HL-60 (cell line): Measurements from ENCODE around the gene SLC38A9.

ENCODE experiments used
- DNase-seq, 2 experiments: peaks; one replicate each; pipeline ENCODE4 v3.0.0-alpha.2; 2010 to 2020; ENCODE audit warnings: low read depth in 1 of 2, low spot score in 1 of 2
- H3K27ac ChIP-seq: fragments of 250-450 bp; sonication (Bioruptor Pico); replicated peaks from 2 replicates; pipeline ENCODE4 v1.5.1; 2020; ENCODE audit warnings: mild to moderate bottlenecking, moderate library complexity
- H3K27me3 ChIP-seq: fragments of 250-450 bp; sonication (Bioruptor Pico); 2 replicates; pipeline ENCODE4 v1.5.1; 2021; ENCODE audit warnings: mild to moderate bottlenecking, moderate library complexity; ENCODE audit not compliant: insufficient read depth, poor library complexity, severe bottlenecking
- H3K4me3 ChIP-seq: replicated peaks from 2 replicates; pipeline ENCODE4 v1.5.1; 2011; ENCODE audit warnings: mild to moderate bottlenecking, control low read depth, low read length; ENCODE audit not compliant: insufficient read depth
- GABPA ChIP-seq: IDR thresholded peaks from 2 replicates; pipeline ENCODE4 v1.6.1; 2012; ENCODE audit warnings: low read depth
- POLR2AphosphoS5 ChIP-seq: IDR thresholded peaks from 2 replicates; pipeline ENCODE4 v1.6.1; 2012; ENCODE audit warnings: low read depth
- SPI1 ChIP-seq: IDR thresholded peaks from 2 replicates; pipeline ENCODE4 v1.6.1; 2012; ENCODE audit warnings: low read depth, mild to moderate bottlenecking, borderline replicate concordance
- TF ChIP-seq, protein P1 (sequence below): IDR thresholded peaks from 2 replicates; pipeline ENCODE4 v1.6.1; 2012; ENCODE audit warnings: low read depth; ENCODE audit not compliant: insufficient replicate concordance
- TF ChIP-seq, protein P2 (sequence below): IDR thresholded peaks from one replicate; pipeline ENCODE4 v1.5.1; 2011; ENCODE audit warnings: low read length, control low read depth, inconsistent platforms; ENCODE audit not compliant: insufficient read depth

The SLC38A9 gene

DNA sequence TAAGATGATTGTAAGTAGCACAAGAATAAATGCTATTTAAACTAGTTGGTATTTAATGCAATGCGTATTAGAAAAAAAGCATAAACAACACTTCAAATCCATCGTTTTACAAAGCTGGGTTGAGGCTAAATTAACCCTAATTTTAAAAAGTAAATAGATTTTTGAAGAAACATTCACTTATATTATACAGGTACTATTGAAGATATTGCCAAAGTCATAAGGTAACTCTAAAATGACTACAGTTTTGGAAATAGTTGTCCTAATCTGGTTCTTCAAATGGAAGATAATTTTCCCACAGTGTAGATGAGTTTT is 20.1 kb downstream of the SLC38A9 start:
- DNase-seq: no peak
- H3K4me3 ChIP-seq: no peak overlapping the region
- H3K27ac ChIP-seq: no peak overlapping the region
- TF ChIP-seq, protein P1, sequence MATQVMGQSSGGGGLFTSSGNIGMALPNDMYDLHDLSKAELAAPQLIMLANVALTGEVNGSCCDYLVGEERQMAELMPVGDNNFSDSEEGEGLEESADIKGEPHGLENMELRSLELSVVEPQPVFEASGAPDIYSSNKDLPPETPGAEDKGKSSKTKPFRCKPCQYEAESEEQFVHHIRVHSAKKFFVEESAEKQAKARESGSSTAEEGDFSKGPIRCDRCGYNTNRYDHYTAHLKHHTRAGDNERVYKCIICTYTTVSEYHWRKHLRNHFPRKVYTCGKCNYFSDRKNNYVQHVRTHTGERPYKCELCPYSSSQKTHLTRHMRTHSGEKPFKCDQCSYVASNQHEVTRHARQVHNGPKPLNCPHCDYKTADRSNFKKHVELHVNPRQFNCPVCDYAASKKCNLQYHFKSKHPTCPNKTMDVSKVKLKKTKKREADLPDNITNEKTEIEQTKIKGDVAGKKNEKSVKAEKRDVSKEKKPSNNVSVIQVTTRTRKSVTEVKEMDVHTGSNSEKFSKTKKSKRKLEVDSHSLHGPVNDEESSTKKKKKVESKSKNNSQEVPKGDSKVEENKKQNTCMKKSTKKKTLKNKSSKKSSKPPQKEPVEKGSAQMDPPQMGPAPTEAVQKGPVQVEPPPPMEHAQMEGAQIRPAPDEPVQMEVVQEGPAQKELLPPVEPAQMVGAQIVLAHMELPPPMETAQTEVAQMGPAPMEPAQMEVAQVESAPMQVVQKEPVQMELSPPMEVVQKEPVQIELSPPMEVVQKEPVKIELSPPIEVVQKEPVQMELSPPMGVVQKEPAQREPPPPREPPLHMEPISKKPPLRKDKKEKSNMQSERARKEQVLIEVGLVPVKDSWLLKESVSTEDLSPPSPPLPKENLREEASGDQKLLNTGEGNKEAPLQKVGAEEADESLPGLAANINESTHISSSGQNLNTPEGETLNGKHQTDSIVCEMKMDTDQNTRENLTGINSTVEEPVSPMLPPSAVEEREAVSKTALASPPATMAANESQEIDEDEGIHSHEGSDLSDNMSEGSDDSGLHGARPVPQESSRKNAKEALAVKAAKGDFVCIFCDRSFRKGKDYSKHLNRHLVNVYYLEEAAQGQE: no peak
- TF ChIP-seq GABPA (no peak), SPI1 (no peak), POLR2AphosphoS5 (no peak)
- TF ChIP-seq, protein P2, sequence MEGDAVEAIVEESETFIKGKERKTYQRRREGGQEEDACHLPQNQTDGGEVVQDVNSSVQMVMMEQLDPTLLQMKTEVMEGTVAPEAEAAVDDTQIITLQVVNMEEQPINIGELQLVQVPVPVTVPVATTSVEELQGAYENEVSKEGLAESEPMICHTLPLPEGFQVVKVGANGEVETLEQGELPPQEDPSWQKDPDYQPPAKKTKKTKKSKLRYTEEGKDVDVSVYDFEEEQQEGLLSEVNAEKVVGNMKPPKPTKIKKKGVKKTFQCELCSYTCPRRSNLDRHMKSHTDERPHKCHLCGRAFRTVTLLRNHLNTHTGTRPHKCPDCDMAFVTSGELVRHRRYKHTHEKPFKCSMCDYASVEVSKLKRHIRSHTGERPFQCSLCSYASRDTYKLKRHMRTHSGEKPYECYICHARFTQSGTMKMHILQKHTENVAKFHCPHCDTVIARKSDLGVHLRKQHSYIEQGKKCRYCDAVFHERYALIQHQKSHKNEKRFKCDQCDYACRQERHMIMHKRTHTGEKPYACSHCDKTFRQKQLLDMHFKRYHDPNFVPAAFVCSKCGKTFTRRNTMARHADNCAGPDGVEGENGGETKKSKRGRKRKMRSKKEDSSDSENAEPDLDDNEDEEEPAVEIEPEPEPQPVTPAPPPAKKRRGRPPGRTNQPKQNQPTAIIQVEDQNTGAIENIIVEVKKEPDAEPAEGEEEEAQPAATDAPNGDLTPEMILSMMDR: no peak
- no peaks in the 10 kb centered on the region for H3K27me3 ChIP-seq

DNA sequence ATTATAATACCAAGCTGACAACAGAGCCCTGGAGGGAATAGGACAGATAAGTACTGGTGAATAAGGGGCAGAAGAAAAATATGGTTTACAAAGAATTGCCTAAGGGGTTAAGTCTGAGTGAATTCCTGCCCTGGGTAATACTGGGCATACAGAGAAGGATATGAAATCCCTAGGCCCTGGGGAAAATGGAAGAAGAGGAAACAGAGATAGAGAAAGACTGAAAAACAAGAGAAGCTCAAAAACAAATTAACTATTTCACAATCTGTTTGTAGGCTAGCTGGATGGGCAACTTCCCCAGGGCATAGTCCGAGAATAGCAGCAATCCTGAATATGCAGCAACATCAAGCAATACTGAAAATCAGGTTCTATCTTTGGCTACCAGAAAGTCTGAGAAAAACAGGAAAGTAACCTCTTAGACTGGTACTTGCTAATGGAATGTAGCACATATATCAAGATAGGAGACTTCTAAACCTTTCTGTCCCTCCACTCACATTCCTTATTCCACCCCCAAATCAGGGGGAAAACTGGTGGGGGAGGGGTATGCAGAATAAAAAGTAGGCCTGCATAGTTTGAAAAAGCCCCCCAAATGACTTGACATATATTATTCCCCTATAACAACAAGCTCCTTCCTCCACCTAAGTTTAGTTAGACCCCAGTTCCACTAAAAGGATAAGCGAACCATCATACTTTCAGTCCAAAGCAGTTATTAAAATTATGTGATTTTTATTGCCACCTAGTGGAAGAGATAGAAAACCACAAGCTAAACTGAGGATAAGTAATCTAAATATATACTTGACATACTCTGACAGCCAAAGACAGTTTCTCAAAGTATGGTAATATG is 20.6 kb downstream of the SLC38A9 start:
- Histone ChIP-seq H3K4me3 (no peak overlapping the region), H3K27ac (no peak overlapping the region), H3K27me3 (no peaks in the 10 kb centered on the region)
- TF ChIP-seq SPI1 (no peak), GABPA (no peak), POLR2AphosphoS5 (no peak)
- TF ChIP-seq, protein P1: no peak
- TF ChIP-seq, protein P2: no peak
- peak in 1 of 2 experiments; percentile 1 for DNase-seq

DNA sequence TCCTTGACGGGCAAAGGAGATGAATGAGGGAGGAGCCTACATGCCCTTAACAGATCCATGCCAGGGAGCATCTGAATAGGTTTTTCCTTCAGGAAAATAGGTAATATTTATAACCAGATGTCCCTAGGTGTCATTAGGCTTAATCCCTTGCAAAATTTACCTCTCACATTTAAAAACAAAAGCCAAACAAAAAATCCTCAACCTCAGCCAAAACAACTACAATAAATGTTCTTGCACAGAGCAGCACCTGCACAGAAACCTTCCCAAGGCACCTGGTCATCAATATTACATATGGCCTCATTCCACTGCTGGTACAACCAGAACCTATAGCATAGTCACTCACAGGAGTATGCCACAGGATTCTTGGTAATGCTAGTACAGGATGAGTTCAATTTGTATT is 30.1 kb downstream of the SLC38A9 start:
- DNase-seq: no peak
- TF ChIP-seq SPI1: no peak
- TF ChIP-seq GABPA: no peak
- TF ChIP-seq, protein P2: no peak
- no peak for TF ChIP-seq POLR2AphosphoS5
- TF ChIP-seq, protein P1: no peak
- Histone ChIP-seq H3K27ac (no peak overlapping the region), H3K4me3 (no peak overlapping the region), H3K27me3 (no peaks in the 10 kb centered on the region)
